ENCODE results near the gene CBLB.

The CBLB gene

DNA sequence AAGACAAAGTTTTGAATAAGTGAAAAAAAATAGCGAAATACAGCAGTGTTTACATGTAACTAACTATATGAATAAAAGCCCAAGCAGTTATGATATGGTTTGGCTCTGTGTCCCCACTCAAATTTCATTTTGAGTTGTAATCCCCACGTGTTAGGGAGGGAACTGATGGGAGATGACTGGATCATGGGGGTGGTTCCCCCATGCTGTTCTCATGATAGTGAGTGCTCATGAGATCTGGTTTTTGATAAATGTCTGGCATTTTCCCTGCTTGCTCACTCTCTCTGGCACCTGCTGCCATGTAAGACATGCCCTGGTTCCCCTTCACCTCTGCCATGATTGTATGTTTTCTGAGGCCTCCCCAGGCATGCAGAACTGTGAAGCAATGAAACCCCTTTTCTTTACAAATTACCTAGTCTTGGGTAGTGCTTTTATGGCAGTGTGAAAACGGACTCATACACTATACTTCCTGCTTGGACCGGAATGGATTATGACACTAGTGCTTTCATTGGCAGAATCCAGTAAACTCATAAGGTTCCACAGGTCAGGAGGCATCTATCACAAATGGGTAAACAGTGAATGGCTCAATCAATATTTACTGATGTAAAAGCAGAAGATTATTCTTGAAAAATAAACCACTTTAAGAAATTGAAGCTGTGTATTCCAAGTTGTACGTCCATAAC lies 192.1 kb downstream of the CBLB start:
- no peak for DNase-seq

DNA sequence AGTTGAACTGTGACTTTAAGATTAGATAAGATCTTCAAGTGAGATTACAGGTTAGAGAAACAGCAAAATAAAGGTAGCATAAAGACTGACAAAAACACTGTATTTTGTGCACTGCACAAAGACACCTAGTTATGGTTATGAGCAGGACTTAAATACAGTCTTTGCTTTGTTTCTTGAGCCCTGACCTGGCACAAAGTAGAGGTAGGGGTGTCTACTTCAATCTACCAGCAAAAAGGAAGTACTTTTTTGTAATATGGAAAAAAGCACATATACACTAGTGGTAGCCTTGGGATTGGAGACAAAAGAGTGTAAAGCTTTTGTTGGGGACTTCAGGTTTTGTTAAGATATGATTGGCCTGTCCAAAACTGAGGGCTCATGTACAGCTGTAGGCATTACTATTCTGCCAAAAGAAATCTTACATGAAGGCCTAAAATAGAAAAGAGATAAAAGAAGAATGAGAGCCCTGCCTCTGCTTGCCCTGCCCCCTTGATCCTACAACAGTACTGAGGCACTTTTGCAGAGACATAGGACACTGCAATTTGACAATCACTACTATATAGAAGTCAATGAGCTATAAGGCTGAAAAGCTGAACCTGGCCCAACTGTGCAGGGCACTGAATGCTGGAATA lies 194.3 kb downstream of the CBLB start:
- no peak for DNase-seq

DNA sequence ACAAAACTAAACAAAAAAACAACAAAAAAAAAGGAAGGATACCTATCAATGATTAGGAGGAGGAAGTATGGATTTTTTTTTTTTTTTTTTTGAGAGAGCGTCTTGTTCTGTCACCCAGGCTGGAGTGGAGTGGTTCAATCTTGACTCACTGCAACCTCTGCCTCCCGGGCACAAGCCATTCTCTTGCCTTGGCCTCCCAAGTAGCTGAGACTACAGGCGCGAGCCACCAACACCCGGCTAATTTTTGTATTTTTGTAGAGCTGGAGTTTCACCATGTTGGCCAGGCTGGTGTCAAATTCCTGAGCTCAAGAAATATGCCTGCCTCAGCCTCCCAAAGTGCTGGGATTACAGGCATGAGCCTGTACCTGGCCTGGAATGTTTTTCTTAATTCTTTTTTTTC lies 195.8 kb downstream of the CBLB start:
- no peak for DNase-seq

DNA sequence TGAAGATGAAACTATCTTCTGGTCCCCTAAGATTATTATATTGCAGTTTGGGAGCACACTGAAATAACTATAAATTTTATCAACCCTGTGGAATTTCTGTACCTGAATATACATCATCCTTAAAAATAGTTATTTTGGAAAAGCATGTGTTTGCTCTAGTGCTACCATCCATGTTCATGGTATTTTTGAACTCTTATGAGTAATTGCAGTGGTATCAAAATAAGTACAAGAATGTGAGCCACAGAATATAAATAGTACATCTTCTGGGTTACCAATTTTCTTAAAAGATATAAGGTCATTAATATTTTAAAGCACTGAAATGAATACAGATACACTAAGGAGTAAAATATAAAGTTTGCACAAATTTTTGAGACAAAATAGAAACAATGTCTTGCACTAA lies 206.5 kb downstream of the CBLB start:
- DNase-seq: no peak

DNA sequence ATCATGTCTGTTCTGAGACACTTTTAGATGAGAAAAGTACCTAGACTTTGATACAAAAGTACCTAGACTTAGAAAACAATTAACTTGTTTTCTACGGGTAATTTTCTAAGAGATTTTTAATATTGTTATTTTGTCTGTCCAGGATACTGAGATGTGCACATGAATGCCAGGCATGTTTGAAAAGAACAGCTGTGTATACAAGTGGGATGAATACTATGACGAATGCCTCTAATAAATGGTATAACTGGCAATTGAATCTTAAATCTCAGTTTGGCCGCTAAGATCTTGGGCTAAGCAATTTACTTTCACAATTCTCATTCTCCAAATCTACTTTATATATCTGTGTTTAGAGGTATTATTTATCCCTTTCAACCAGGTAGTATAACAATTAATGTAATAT lies 207.4 kb downstream of the CBLB start:
- no peak for DNase-seq

DNA sequence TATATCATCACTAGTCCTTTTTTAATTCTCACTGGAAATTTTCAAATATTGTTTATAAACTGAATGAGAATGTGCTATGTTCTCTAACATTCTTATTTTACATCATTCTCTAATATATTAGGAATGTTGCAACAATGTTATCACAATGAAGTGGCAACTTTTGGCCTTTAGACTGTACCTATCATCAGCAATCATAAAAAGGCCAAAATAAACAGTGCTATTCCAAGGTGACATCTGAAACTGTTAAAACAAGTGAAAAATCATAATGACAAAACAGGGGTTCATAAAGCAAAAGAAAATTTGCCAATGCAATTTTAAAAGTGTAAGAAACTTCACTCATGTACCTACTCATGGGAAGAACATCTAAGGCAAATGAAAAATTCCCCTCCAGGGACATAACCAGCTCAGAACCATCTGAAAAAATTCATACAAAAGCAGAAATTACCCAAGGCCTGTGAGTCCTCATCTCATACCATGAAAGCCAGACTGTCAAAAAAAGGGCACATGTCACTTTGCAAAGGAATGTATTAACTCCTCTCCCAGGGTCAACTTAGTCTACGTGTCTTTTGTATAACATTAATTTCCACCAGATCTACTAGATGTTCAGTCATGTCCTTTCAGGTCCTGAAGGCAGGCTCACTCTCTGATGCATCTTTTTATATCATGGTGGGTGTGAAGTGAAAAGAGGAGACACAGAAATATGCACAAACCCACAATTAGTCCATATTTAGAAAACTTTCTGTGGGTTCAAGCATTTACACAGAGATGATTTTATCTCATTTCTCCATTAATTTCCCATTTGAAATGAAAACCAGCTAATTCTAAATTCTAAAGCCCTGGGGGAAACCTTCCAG lies 211.9 kb downstream of the CBLB start:
- no peak for DNase-seq

DNA sequence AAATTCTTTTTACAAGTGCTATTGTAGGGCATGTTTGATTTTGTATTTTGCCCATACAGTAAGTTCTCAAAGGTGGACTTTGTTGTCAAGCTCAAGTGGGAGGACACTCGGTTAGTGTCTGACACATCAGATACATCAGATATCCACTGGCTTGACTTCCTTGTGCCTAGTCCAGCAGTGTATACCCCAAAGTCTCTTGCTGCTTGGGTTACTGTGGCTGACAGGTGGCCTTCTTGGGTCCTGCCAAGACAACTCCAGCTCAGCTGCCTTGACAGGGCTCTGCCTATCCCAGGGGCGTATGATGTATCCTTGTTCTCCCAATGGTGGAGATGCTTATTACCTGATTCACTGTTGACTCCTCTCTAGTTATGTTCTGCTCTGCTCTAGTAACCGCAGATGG lies 214.9 kb downstream of the CBLB start:
- no peak for DNase-seq

DNA sequence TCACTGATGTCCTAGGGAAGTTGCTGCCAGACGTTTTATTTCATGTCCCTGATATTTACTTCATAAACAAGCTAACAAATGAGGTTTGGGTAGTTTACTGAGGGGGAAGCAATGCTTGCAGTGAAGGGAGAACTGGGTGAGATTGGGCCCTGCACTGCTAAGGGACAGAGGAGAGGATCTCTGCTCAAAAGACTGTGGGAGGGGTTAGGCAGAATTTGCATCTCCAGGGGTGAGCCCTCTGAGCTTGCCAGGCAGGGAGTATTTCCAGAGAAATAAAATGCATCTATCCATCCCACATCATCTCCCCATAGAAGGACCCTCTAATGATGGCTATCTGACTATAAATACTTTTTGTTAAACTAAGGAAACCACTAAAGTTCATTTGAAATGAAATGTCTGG lies 215.6 kb downstream of the CBLB start:
- DNase-seq: no peak

DNA sequence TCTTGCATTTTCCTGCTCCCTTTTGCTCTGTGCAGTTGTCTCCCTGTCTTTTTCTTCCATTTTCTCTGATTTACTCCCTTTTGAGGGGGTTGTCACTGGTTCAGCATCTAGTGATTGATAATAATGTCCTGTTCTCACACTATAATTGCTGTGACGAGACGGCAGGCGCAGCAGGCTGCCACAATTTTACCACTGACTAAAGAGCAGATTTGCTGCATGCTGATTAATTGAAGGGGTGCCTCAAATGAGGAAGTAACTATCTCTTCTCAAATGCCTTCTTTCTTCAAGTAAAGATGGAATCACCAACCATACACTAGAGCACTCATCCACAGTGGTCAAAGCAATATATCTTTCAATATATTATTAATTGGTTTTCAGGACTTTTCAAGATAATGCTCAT lies 219.3 kb downstream of the CBLB start:
- no peak for DNase-seq

DNA sequence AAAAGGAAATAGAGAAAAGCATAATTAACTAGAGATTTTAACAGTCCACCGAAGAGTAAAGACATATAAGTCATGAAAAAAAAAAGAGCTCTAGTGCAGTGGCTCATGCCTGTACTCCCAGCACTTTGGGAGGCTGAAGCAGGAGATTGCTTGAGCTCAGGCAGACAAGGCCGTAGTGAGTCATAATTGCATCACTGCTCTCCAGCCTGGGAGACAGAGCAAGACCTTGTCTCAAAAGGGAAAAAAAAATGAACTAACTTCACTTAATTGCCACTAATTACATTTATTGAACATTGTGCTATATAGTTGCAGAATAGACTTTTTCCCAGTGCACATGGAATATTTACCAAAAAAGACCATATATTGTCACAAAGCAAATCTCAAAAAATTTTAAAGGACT lies 221.8 kb downstream of the CBLB start:
- no peak for DNase-seq

DNA sequence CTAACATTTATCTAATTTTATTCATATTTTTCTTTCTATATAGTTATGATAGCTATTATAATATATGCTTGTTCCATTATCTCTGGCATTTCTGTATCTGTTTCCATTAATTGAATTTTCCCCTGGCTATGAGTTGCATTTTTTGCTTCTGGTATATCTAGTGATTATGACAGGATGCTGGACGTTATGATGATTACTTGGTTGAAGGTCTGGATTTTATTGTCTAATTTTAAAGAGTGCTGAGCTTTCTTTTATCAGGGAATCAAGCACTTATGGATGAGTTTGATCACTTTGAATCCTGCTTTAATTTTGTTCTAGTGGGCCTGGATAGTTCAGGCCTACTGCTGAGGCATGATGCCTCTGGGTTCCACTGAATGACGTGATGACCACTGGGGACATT lies 229.7 kb downstream of the CBLB start:
- no peak for DNase-seq

DNA sequence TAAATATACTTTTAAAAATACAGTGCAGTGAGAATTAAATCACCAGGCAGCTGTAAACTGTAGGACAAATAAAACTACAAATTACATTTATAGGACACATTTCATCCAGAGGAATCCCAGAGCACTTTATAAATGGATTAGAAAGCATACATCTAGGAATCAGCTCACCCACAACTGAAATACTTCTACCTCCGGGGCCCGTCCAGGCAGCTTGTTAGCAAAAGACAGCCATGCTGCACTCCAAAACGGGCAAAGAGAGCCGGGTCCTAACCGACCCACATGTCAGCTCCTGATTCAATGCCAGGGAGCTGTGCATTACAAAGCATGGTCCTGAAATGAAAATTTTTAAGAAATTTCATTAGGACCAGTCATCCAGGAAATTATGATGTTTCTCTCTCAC lies 234.1 kb downstream of the CBLB start:
- DNase-seq: no peak

DNA sequence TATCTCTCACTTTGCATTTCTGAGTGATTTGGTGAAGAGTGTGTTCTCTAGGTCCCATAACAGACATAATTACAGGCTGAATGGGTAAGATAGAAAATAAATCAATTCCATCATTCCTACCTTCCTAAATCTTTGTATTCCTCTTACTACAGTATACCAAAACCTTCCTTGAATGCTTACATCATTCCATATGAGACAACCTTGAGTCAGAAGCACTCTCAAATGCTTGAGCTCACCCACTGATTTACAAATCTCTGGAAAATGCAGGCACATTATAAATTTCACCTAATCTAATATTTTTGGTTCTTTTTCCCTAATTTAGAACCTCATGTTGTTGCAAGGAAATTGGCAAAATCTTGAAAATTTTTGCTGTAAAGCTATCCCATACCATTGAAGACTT lies 239.1 kb downstream of the CBLB start:
- no peak for DNase-seq

DNA sequence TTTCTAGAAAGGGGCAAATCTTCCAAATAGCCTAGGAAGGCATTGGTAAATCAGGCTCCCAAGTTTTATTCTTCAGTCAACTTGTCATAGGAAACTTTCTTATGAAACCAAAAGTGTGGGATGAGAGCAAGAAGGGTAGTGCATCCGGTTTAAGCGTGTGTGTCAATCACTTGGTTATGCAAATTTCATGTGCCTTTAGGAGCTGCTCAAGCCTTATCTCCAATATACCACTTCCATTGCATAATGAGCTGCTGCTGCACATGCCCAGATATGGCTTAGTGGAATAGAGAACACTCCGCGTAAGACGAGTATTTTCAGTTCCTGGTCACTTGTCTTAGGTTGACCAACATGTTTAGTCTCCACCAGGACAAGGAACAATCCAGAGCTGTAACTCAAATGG lies 242.1 kb downstream of the CBLB start:
- no peak for DNase-seq

DNA sequence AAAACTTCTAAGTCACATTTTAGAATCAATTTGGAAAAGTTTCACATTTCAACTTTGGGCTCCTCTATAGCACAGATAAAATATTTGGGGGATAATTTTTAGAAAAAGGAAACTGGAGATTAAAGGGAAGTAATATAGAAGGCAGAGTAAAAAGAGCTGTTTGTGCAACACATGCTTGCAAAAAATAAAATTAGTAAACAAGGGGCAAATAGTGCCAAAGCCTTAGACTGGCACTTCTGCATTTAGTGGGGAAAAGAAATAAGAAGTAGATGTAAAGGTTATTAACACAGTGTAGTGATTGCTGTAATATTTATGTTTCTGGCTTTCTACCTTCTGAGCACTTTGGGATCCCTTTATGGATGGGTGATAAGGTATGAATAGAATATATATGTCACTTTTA lies 246.6 kb downstream of the CBLB start:
- DNase-seq: no peak

DNA sequence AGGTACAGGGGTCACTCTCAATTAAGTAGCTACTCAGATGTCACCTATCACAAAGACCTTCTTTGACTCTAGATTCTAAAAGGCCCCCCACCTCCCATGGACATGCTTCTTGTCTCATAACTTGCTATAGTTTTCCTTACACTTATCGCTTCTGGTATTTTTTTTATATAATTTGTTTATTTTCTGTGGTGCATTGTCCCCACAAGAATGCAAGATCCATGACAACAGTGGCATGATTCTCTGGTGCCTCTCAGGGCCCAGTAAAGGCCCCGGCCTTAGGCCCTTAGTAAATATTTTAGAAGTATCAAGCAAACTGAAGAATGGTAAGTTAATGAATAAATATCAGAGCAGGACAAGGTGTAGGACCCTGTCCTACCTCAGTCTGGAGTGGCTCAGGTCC lies 248.6 kb downstream of the CBLB start:
- no peak for DNase-seq

DNA sequence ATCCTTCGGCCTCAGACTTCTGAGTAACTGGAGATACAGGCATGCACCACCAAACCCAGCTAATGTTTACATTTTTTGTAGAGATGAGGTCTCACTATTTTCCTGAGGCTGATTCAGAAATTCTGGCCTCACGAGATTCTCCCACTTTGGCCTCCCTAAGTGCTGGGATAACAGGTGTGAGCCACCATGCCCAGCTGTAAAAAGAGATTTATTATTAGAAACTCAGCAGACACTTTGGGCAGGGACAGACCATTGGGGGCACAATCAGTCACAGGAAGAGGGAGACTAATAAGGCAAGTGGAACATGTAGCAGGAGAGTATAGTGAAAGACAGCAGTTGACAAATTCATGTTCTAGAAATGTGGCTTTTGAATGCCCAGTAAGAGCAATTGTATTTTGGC lies 249.2 kb downstream of the CBLB start:
- DNase-seq: no peak

DNA sequence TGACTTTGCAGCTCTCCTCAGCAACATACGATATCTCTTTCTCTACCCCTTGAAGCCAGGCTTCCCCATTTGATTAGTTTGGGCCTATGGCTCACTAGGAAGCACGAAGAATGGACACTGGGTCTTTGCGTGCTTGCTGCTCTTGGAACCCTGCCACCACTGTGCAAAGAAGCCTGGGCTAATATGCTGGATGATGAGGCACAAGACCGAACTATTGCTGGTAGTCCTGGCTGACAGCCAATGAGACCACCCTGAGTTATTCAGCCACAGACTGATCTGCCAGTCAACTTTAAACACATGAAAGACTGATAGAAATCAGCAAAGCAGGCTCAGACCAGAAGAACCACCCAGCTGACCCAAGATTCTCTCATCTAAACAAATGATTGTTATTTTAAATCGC lies 250.3 kb downstream of the CBLB start:
- no peak for DNase-seq

DNA sequence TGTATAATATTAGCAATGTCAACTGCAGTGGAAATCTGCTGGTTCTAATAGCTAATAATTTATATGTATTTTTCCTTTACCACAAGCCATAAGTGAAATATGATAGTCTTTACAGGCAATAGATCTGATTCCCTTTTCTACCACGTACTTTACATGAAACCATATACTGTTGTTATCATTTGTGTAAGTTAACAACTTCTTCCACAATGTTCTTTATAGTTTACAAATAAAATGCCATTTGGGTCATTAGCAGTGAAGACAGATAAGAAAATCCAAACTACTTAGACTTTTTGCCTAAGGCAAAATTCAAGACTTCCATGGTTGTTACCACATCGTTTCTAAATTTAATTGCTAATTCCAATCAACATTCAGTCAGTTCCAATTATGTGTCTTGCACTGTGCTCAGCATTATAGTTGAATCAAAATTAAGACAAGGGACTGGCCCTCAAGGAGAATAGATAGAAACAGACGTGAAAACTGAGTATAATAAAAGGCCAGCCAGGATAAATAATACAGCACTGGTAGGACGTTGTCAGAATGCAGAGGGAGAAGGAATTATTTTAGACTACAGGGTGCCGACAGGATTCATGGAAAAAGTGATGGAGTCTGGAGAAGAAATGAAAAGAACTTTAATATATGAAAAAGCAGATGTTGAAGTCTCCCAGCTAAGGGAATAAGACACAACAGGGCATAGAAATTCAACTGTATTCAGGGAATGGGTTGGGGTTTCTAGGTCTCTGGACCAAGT lies 252.3 kb downstream of the CBLB start:
- DNase-seq: no peak

DNA sequence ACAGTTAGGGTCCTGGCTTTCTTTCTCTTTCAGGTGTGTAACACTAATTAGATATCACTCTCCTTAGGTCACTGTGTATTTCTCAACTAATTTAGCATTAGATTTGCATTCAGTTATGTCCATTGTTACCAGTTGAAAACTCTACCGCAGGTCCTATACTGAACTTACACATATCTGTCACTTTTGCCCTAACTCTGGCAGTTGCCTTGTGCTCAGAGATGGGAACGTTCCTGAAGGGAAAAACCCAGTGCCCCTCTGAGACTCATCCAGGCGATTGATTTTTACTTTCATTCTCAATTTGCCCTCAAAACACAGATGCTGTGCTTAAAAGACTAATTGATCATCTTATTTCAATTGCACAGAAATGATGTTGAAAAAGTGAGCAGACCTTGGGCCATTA lies 253.0 kb downstream of the CBLB start:
- no peak for DNase-seq

DNA sequence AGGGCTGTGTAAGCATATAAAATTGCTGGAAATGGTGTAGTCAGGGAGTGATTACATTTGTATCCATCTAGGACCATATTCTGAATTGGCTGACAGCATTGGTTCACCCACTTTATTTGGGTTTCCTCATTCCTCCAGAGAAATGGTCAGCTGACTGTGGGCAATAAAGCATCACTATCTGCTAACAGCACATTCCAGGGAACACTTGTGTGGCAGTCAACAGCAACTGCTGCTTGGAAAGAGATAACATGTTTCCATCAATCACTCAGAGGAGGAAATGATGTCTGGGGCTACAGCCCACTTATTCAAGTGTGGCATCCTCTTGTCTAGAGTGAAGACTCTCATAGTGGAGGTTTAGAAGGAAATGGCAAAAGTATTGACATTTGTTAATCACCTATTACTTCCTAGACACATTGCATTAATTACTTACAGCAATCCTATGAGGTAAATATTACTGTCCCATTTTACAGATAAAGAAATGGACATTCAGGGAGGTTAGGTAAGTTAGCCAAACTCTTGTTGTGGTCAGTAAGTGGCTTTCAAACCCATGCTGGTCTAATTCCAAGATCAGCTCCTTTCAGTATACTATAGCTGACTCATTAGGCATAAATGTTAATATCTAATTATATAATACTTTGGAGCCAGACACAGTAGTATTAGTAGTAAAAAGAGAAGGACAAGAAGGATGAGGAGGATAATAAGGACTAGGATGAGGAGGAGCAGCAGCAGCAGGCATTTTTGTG lies 254.4 kb downstream of the CBLB start:
- no peak for DNase-seq

DNA sequence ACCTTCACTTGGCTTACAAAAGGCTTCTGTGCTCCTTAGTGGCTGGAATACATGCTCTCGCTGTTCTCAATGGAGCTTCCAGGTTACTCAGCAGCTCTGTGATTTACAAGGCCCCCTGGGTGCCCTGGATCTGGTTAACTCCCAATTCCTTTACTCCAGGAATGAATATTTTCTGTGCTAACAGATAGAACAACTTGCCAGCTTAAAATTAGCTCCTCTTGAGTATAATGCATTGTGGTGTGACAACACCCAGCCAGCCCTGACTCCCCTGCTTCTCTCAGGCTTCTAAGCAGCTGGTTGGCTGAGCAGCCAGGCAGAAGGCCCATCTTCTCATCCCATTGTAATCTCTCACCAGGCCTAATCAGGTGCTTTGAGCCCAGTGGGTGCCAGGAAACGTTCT lies 255.7 kb downstream of the CBLB start:
- no peak for DNase-seq

Data from activated CD4-positive, alpha-beta T cell treated with anti-CD3 and anti-CD28 coated beads for 4 hours (primary cell).